Stimulated activated naive B cell treated with anti-CD40 and anti-IgM and Interleukin-4, amounts not matched to agents 10 μg/mL and 1 μg/mL and 100 μg/mL, for 72 hours (primary cell): ENCODE measurements around the gene LDAH.
"Not testable (repeated sequence)": the region's sequence is repeated elsewhere in the genome, so short reads cannot be mapped to it uniquely, and the experiment has no call there.

Experiments
- ATAC-seq, 2 donors: fragments of 150-1000 bp; cut with Tn5 transposase; replicated peaks; 2 replicates each; pipeline ENCODE4 v1.10.0; 2021; ENCODE audit warnings: moderate library complexity in 1 of 2
- DNase-seq: peaks from one replicate; pipeline ENCODE4 v3.0.0; 2021
- H3K27ac Mint-ChIP-seq: one replicate; pipeline ENCODE4 v1.8.0; 2022; ENCODE audit warnings: mild to moderate bottlenecking, mixed read lengths
- H3K27me3 Mint-ChIP-seq, 2 donors: one replicate each; pipeline ENCODE4 v1.8.0; 2022; ENCODE audit warnings: mixed read lengths in 2 of 2
- H3K36me3 Mint-ChIP-seq, 2 donors: one replicate each; pipeline ENCODE4 v1.8.0; 2022; ENCODE audit warnings: mixed read lengths in 2 of 2, mild to moderate bottlenecking in 1 of 2
- H3K4me1 Mint-ChIP-seq, 2 donors: one replicate each; pipeline ENCODE4 v1.8.0; 2022; ENCODE audit warnings: mixed read lengths in 2 of 2, mild to moderate bottlenecking in 1 of 2
- H3K4me3 Mint-ChIP-seq, 2 donors: one replicate each; pipeline ENCODE4 v1.8.0; 2022; ENCODE audit warnings: mild to moderate bottlenecking in 2 of 2, mixed read lengths in 2 of 2, moderate library complexity in 1 of 2
- H3K9me3 Mint-ChIP-seq, 2 donors: one replicate each; pipeline ENCODE4 v1.8.0; 2022; ENCODE audit warnings: mixed read lengths in 2 of 2, mild to moderate bottlenecking in 1 of 2

The LDAH gene

GRCh38 chr2:20815216-20815615 lies 7.7 kb downstream of the LDAH start:
- H3K4me3 Mint-ChIP-seq = no peak overlapping the region
- no peak overlapping the region for H3K27ac Mint-ChIP-seq
- no peak for ATAC-seq
- H3K4me1 Mint-ChIP-seq = peaks cover 6 to 27% of the 10 kb centered on the region in 2 donors
- H3K9me3 Mint-ChIP-seq = no peaks in the 10 kb centered on the region
- DNase-seq = no peak
- H3K36me3 Mint-ChIP-seq = peaks cover 5 to 28% of the 10 kb centered on the region in 2 donors
- H3K27me3 Mint-ChIP-seq = no peaks in the 10 kb centered on the region

- Mint-ChIP-seq H3K4me3 (no peak overlapping the region), H3K27ac (no peak overlapping the region), H3K9me3 (no peaks in the 10 kb centered on the region), H3K4me1 (peaks cover 3 to 13% of the 10 kb centered on the region in 2 donors), H3K27me3 (no peaks in the 10 kb centered on the region), H3K36me3 (peaks cover 9 to 24% of the 10 kb centered on the region in 2 donors)
- DNase-seq (no peak), ATAC-seq (no peak)
Observed at GRCh38 chr2:20812779-20813178, 10.1 kb downstream of the LDAH start.

- no peak for DNase-seq
- ATAC-seq = no peak
- Mint-ChIP-seq H3K27me3 (no peaks in the 10 kb centered on the region), H3K27ac (no peak overlapping the region), H3K4me1 (peaks cover 3 to 5% of the 10 kb centered on the region in 2 donors), H3K36me3 (peaks cover 5 to 11% of the 10 kb centered on the region in 2 donors), H3K9me3 (no peaks in the 10 kb centered on the region), H3K4me3 (no peak overlapping the region)
Observed at GRCh38 chr2:20806286-20806685, 16.6 kb downstream of the LDAH start.

- Mint-ChIP-seq H3K36me3 (peaks cover 3 to 13% of the 10 kb centered on the region in 2 donors), H3K9me3 (no peaks in the 10 kb centered on the region), H3K27ac (no peak overlapping the region), H3K27me3 (no peaks in the 10 kb centered on the region), H3K4me1 (peaks cover 3 to 5% of the 10 kb centered on the region in 2 donors), H3K4me3 (no peak overlapping the region)
- DNase-seq (no peak), ATAC-seq (no peak)
Observed at GRCh38 chr2:20803974-20804373, 18.9 kb downstream of the LDAH start.

GRCh38 chr2:20803226-20803682 lies 19.6 kb downstream of the LDAH start:
- DNase-seq = no peak
- Mint-ChIP-seq H3K27me3 (no peaks in the 10 kb centered on the region), H3K4me1 (peaks cover 3 to 5% of the 10 kb centered on the region in 2 donors), H3K4me3 (no peak overlapping the region), H3K27ac (no peak overlapping the region), H3K36me3 (peaks cover 8 to 12% of the 10 kb centered on the region in 2 donors), H3K9me3 (no peaks in the 10 kb centered on the region)
- ATAC-seq = no peak

GRCh38 chr2:20797096-20797495 lies 25.8 kb downstream of the LDAH start:
- Mint-ChIP-seq H3K36me3 (peaks cover 51 to 63% of the 10 kb centered on the region in 2 donors), H3K27me3 (no peaks in the 10 kb centered on the region), H3K9me3 (peaks cover 6 to 7% of the 10 kb centered on the region in 2 donors), H3K27ac (no peak overlapping the region), H3K4me1 (peaks cover 6 to 15% of the 10 kb centered on the region in 2 donors), H3K4me3 (no peak overlapping the region)
- DNase-seq (no peak), ATAC-seq (no peak)

GRCh38 chr2:20796374-20796791 lies 26.5 kb downstream of the LDAH start:
- H3K4me1 Mint-ChIP-seq = peaks cover 6 to 15% of the 10 kb centered on the region in 2 donors
- H3K9me3 Mint-ChIP-seq = peaks cover 6 to 7% of the 10 kb centered on the region in 2 donors
- no peak overlapping the region for H3K4me3 Mint-ChIP-seq
- DNase-seq = no peak
- peaks cover 51 to 63% of the 10 kb centered on the region in 2 donors for H3K36me3 Mint-ChIP-seq
- no peak for ATAC-seq
- no peaks in the 10 kb centered on the region for H3K27me3 Mint-ChIP-seq
- no peak overlapping the region for H3K27ac Mint-ChIP-seq

GRCh38 chr2:20793944-20794343 lies 29.0 kb downstream of the LDAH start:
- not testable (repeated sequence) for H3K27me3 Mint-ChIP-seq, H3K9me3 Mint-ChIP-seq, H3K4me3 Mint-ChIP-seq, H3K27ac Mint-ChIP-seq, DNase-seq, ATAC-seq
- H3K4me1 Mint-ChIP-seq = peaks cover 6 to 15% of the 10 kb centered on the region in 2 donors
- peaks cover 58 to 84% of the 10 kb centered on the region in 2 donors for H3K36me3 Mint-ChIP-seq

- Mint-ChIP-seq H3K27ac (no peak overlapping the region), H3K4me3 (no peak overlapping the region), H3K27me3 (no peaks in the 10 kb centered on the region), H3K4me1 (no peaks in the 10 kb centered on the region), H3K9me3 (no peaks in the 10 kb centered on the region), H3K36me3 (peaks cover 18 to 35% of the 10 kb centered on the region in 2 donors)
- ATAC-seq (peak; percentile 50 to 62), DNase-seq (no peak)
Observed at GRCh38 chr2:20781656-20782265, 41.1 kb downstream of the LDAH start.

GRCh38 chr2:20771299-20771698 lies 51.6 kb downstream of the LDAH start:
- Mint-ChIP-seq H3K9me3 (peaks cover 11 to 12% of the 10 kb centered on the region in 2 donors), H3K4me1 (peaks cover 0 to 5% of the 10 kb centered on the region in 2 donors), H3K27ac (no peak overlapping the region), H3K4me3 (no peak overlapping the region), H3K27me3 (no peaks in the 10 kb centered on the region), H3K36me3 (peaks cover 39 to 52% of the 10 kb centered on the region in 2 donors)
- no peak for DNase-seq
- ATAC-seq = no peak

GRCh38 chr2:20766798-20767644 lies 55.9 kb downstream of the LDAH start:
- ATAC-seq = no peak
- DNase-seq = no peak
- Mint-ChIP-seq H3K27me3 (no peaks in the 10 kb centered on the region), H3K27ac (peak overlapping the region; percentile 25), H3K4me1 (peaks cover 14% of the 10 kb centered on the region in 2 donors), H3K4me3 (no peak overlapping the region), H3K9me3 (peaks cover 11 to 12% of the 10 kb centered on the region in 2 donors), H3K36me3 (peaks cover 41 to 46% of the 10 kb centered on the region in 2 donors)

- Mint-ChIP-seq H3K9me3 (peaks cover 11 to 12% of the 10 kb centered on the region in 2 donors), H3K27ac (no peak overlapping the region), H3K36me3 (peaks cover 44 to 50% of the 10 kb centered on the region in 2 donors), H3K4me3 (no peak overlapping the region), H3K27me3 (no peaks in the 10 kb centered on the region), H3K4me1 (peaks cover 14% of the 10 kb centered on the region in 2 donors)
- no peak for DNase-seq
- ATAC-seq = no peak
Observed at GRCh38 chr2:20766213-20766612, 56.7 kb downstream of the LDAH start.

GRCh38 chr2:20762945-20763683 lies 59.8 kb downstream of the LDAH start:
- no peak for DNase-seq
- H3K4me1 Mint-ChIP-seq = peaks cover 21 to 23% of the 10 kb centered on the region in 2 donors
- peaks cover 6 to 8% of the 10 kb centered on the region in 2 donors for H3K9me3 Mint-ChIP-seq
- H3K36me3 Mint-ChIP-seq = peaks cover 51 to 56% of the 10 kb centered on the region in 2 donors
- no peak overlapping the region for H3K4me3 Mint-ChIP-seq
- H3K27ac Mint-ChIP-seq = no peak overlapping the region
- no peak for ATAC-seq
- H3K27me3 Mint-ChIP-seq = no peaks in the 10 kb centered on the region

- Mint-ChIP-seq H3K4me1 (peaks cover 16 to 18% of the 10 kb centered on the region in 2 donors), H3K9me3 (peaks cover 4 to 5% of the 10 kb centered on the region in 2 donors), H3K36me3 (peaks cover 38 to 39% of the 10 kb centered on the region in 2 donors), H3K27me3 (no peaks in the 10 kb centered on the region), H3K4me3 (no peak overlapping the region), H3K27ac (peak overlapping the region; percentile 43)
- DNase-seq (no peak), ATAC-seq (peak in 1 of 2 donors; percentile 18)
Observed at GRCh38 chr2:20759487-20759886, 63.4 kb downstream of the LDAH start.
